ENCODE results near the gene ANKRD28. TPM values are rescaled to one million over a fixed set of nuclear protein-coding genes. Genes with fewer than 3 reads are reported as not detected.
A peak's percentile ranks its signal among the peaks of the same experiment; 100 is the strongest.

The ANKRD28 gene
- total RNA-seq, 1 donor from 2014 or later = 71.9 TPM

DNA sequence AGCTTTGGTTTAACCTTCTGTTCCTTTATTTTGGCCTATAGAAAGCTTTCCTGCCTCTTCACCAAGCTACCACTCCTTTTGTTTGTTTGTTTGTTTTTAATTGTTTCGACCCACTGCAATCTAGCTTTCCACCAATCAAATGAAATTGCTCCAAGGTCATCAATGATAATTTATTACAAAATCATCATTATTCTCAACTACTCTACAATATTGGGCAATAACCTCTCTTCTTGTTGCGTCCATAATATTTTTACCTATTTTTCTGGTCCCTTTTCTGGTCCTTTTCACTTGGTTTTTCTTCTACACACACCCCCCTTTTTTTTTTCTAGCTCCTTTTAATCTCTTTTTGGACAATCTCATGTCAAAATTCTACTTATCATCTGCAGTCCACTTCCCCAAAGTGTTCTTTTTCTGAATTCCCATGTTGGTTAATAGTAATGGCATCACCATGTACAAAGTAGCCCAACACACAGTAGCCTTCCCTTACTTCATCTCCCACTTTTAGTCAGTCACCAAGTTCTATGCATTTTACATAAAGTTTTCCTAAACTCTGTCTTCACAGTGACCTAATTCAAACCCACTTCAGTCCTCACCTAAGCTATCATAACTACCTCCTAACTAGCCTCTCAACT lies 11.0 kb upstream of the ANKRD28 start:
- intact Hi-C loops (cut with DNase I) = no loop called here
- no peak for DNase-seq (ENCODE audit: low spot score)
- ATAC-seq = no peak

DNA sequence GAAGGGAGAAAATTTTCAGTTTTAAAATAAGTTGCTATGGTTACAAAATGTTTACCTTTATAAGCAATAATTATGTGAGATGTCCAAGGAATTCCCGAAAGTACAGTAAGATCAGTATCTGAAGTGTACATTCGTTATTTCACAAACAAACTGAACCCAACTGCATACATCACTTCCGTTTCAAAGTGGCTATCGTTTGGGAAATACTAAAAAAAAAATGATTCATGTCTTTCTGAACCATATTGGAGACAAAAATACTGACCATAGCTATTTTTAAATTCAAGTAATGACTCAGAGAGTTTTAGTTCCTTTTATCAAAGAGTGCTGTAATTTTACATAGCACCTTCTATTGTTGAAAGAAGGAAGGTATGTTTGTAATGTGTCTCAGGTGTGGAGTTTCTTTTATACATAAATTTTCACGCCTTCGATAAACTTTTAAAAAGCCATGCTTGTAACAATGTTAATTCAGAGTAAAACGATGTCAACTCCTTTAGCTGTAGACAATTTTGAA lies 8.0 kb upstream of the ANKRD28 start:
- DNase-seq (ENCODE audit: low spot score) (no peak), ATAC-seq (no peak)
- intact Hi-C loops (cut with DNase I) = no loop called here

DNA sequence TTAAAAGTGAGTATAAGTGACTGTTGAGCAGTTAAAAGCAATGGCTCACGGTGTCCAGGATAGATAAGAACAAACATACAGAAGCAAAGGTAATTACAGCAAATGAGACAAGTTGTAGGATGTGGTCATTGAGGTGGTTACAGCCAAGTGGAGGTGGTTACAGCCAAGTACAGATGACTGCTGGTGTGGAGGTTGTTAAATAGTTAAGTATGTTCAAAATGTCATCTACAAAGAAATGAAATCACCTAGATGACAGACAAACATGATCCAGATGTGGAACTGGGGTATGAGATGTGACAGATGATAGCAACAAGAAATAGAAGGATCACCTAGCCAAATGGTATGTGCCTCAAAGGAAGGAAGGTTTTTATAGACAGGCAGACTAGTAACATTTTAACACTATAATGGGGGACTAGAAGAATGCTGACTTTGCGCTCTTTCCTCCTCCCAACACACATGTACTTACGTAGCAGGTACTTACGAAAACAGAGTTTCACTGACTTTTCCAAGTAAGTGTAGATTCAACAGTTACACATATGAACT lies 6.8 kb upstream of the ANKRD28 start:
- intact Hi-C loops (cut with DNase I) = no loop called here
- ATAC-seq (no peak), DNase-seq (ENCODE audit: low spot score) (no peak)

DNA sequence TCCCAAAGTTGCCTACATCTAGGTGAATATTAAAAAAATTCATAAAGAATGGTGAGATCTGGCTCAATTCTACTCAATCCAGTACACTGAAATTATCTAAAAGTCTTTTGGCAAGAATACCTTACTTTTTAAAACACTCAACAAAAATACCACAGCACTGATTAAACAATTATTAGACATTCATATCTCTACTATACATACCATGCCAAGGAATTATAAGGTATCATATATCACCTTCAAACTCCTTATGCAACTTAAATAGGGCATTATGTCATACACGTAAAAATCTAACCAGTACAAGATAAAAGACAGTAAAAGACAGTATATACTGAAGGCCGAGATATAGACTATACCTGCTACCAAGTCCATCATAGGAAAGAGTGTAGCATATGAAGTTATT lies 6.1 kb upstream of the ANKRD28 start:
- no peak for DNase-seq (ENCODE audit: low spot score)
- ATAC-seq = no peak
- intact Hi-C loops (cut with DNase I) = no loop called here

GRCh38 chr3:15801298-15801697 lies 3.5 kb upstream of the ANKRD28 start:
- ATAC-seq (no peak), DNase-seq (ENCODE audit: low spot score) (no peak)
- intact Hi-C loops (cut with DNase I) = no loop called here

DNA sequence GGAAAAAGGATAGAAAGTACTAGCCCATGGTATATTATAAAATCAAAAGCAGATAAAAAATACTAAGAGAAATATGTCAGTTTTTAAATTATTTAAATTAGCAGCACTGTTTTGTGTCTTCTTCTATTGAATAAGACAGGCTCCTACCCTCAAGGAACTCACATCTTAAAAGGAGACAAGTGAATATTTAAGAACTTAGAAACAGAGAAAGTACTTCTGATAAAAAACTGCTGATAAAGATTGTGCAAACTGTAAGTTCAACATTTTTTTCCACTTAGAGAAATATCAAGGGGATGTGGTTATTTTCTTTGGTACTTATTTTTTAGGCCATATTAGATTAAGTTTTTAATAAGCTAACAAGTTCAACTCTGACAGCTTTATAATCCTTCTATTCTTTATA lies 3.0 kb upstream of the ANKRD28 start:
- ATAC-seq = no peak
- DNase-seq (ENCODE audit: low spot score) = no peak
- intact Hi-C loops (cut with DNase I) = no loop called here

- intact Hi-C loops (cut with DNase I) = no loop called here
- DNase-seq (ENCODE audit: low spot score) (no peak), ATAC-seq (no peak)
Observed at GRCh38 chr3:15800327-15800726, 2.5 kb upstream of the ANKRD28 start.

DNA sequence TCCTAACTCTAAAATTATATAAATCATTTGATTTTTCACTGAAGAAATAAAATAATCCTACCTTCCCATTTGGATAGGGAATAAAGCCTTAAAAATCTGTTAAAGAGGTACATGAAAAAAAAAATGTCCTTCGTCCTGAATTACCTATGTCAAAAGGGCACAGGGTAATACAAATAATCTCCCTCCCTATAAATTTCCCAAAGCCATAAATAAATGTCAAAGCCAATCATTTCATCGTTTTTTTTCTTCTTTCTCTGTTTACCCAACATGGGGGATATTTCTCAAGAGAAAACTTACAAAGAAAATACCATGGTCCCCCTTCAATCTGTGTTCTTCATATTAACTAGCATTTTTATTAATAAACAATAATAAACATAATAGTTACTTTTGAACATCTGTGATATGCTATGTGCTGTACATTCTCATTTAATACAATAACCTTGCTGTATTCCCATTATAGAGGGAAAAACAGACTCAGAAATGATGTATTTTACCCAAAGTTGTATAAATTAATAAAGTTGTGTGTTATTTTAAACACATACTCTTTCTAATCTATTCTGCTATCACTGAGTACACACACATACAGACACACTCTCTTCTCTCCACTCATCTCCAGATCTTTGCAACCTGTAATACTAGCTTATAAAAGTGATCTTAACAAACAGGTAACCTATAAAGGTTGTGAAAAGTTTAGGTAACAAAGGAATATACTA lies 910 bp upstream of the ANKRD28 start:
- no peak for DNase-seq (ENCODE audit: low spot score)
- ATAC-seq = no peak
- intact Hi-C loops (cut with DNase I) = no loop called here

- ATAC-seq (peak; percentile 62), DNase-seq (ENCODE audit: low spot score) (no peak)
- intact Hi-C loops (cut with DNase I) = no loop called here
Observed at GRCh38 chr3:15796771-15797641, 773 bp downstream of the ANKRD28 start.

- ATAC-seq (no peak), DNase-seq (ENCODE audit: low spot score) (no peak)
- intact Hi-C loops (cut with DNase I) = no loop called here
Observed at GRCh38 chr3:15796331-15796730, 1.4 kb downstream of the ANKRD28 start.

GRCh38 chr3:15795651-15796308 lies 2.0 kb downstream of the ANKRD28 start:
- ATAC-seq = peak; percentile 36
- intact Hi-C loops (cut with DNase I) = no loop called here
- DNase-seq (ENCODE audit: low spot score) = no peak

- intact Hi-C loops (cut with DNase I) = no loop called here
- DNase-seq (ENCODE audit: low spot score) (no peak), ATAC-seq (no peak)
Observed at GRCh38 chr3:15794842-15795650, 2.7 kb downstream of the ANKRD28 start.

DNA sequence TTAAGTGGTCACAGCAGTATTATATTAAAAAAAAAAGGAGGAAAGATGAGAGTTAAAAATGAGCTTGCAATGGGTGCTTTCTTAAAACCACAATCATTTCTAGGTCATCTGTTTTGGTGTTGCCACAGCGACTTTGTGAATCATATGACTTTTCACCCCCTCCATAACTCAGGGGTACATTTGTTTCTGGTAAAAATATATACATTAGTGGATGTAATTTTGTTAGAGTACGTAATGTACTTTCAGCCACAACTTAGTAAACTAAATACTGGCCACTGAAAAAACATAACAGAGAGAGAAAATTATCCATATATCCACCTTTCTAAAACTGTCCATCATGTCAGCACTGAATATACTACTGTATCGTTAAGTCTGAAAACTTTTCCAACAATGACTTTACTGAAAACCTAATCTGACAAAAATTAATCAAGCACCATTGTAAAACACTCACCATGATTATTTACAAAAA lies 3.4 kb downstream of the ANKRD28 start:
- DNase-seq (ENCODE audit: low spot score) (no peak), ATAC-seq (peak; percentile 31)
- intact Hi-C loops (cut with DNase I) = no loop called here

DNA sequence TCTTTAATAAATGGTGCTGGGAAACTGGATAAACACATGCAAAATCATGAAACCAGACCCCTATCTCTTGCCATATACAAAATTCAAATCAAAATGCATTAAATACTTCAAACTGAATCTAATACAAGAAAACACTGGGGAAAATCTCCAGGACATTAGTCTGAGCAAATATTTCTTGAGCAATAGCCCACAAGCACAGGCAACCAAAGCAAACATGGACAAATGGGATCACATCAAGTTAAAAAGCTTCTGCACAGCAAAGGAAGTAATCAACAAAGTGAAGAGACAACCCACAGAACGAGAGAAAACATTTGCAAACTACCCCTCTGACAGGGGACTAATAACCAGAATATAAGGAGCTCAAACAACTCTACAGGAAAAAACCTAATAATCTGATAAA lies 6.3 kb downstream of the ANKRD28 start:
- DNase-seq (ENCODE audit: low spot score) (no peak), ATAC-seq (no peak)
- intact Hi-C loops (cut with DNase I) = no loop called here

DNA sequence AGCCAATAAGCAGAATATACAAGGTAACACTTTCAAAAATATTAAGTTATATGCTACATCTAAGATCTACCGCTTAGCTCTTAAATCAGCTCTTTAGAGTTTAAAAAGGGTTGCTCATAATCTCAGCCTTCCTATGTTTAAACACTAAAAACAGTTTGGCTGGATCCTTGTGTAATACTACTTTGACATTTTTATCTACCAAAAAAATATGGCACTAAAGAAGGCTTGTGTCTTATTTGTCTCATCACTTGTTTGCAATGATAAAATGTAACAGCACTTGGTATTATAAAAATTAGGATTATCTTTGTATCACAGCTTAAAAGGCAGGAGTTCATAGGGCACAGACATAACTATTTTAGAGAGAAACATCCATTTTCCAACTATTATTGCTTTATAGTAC lies 9.8 kb downstream of the ANKRD28 start:
- DNase-seq (ENCODE audit: low spot score) = no peak
- no peak for ATAC-seq
- intact Hi-C loops (cut with DNase I) = no loop called here

DNA sequence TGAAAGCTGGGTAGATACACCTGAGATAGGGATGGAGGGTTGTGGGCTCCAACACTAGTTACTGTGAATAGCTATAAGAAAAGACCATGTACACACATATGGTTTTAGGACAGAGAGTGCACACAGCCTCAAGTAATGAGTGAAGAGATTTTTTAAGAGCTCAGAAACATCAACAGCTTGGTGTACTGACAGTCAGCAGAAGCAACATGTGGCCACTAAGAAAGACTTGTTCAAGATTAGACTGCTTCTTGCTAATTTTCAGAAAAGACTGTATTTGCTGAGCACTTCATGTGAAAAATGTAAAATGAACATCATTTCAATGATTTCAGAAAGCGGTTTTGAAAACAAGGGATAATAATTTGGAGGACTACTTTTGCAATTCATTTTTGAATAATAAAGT lies 10.3 kb downstream of the ANKRD28 start:
- intact Hi-C loops (cut with DNase I) = no loop called here
- no peak for DNase-seq (ENCODE audit: low spot score)
- no peak for ATAC-seq

GRCh38 chr3:15783361-15783969 lies 14.3 kb downstream of the ANKRD28 start:
- ATAC-seq (peak; percentile 60), DNase-seq (ENCODE audit: low spot score) (no peak)
- intact Hi-C loops (cut with DNase I) = no loop called here

GRCh38 chr3:15782429-15782828 lies 15.3 kb downstream of the ANKRD28 start:
- intact Hi-C loops (cut with DNase I) = no loop called here
- DNase-seq (ENCODE audit: low spot score) (no peak), ATAC-seq (peak; percentile 46)

Data from sciatic nerve (tissue), 2 donors.